GM10248 (cell line): ENCODE measurements around the gene ARF6.

Experiments
- CTCF ChIA-PET: fragments of 300-600 bp; sonication (Branson Sonifier 250); formaldehyde crosslinking; extraction: SDS; loops from one replicate; lab custom pipeline; 2021; ENCODE audit warnings: antibody characterized with exemption; lab: Yijun Ruan, JAX
- POLR2A ChIA-PET: fragments of 350-650 bp; sonication (Branson Sonifier 250); formaldehyde crosslinking; extraction: SDS; loops from one replicate; lab custom pipeline; 2020; ENCODE audit warnings: antibody characterized with exemption; lab: Yijun Ruan, JAX
- DNase-seq: peaks from one replicate; pipeline ENCODE4 v3.0.0; 2012; ENCODE audit errors: extremely low spot score
- TF ChIP-seq, protein P1 (sequence below): IDR thresholded peaks from 2 replicates; pipeline ENCODE4 v1.5.1; 2012; ENCODE audit warnings: mild to moderate bottlenecking, low read depth; ENCODE audit errors: extremely low read depth, missing control alignments, control extremely low read depth

The ARF6 gene

DNA sequence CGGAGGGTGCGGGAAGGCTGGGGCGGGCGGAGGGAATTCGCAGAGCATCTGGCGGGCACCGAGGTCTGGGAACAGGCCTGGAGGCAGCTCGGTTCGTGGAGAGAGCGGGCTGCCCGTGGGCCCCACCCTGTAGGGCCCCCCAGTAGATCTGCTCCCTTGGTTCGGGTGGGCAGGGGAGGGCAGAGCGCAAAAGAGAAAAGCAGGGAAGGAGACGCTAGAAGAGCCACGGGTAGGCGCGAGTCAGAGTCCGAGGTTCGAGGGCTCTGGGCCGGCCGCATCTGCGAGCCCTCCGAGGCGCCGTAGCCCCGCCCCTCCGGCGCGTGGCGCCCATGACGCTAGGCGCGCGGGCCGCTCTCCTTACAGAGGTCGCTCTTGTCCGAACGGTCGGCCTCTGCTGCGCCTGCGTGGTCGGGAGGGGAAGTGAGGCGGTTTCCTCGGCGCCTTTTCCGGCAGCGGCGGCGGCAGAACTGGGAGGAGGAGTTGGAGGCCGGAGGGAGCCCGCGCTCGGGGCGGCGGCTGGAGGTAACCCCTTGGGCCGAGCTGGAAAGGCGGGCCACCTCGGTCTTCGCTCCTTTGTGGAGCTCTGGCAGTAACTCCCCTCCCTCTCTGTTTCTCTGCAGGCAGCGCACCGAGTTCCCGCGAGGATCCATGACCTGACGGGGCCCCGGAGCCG, at the start of gene ARF6:
Gene ARF6, plus strand, starts transcription at position 447 of the 673 bp plus-strand sequence. CDS start 655 bp downstream, outside the sequence.
- CTCF ChIA-PET, result interaction anchor here (0.6 to 2.2 kb wide), 9 partner anchors 11 to 106 kb away, joined by 3 to 9 read pairs (median 4); no protein-coding TSS in a partner anchor

DNA sequence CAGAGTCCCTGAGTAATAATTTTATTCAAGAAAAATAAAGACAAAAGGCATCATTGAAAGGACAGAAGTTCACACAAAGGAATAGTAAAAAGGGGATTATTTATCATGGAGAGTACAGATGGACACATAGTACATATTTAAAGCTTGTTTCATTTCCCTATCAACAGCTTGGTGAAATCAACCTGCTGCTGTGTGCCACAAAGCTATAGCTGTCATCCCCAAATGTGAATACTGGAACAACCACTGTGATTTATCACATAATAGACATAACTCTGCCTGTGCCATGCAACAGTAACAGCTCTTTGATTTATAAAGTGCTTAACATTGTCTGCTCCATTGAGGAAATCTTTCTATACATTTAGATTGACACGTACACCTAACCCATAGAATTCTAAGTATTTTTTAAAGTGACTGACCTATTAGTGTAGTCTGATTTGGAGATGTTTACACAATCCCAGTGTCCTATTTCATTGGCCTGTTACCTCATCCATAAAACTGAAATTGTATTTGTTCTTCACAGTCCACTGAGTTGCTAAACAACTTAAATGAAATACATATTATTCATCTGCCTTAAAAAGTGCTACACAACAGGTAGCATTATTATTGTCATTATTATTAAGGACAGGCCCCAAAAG, 43.6 kb upstream of the ARF6 start:
- POLR2A ChIA-PET, result no interaction called here
- CTCF ChIA-PET, result interaction anchor here (1.0 to 8.8 kb wide), 3 partner anchors 16 to 68 kb away, joined by 3 to 226 read pairs (median 4); no protein-coding TSS in a partner anchor
- no peak for DNase-seq
- TF ChIP-seq, protein P1, sequence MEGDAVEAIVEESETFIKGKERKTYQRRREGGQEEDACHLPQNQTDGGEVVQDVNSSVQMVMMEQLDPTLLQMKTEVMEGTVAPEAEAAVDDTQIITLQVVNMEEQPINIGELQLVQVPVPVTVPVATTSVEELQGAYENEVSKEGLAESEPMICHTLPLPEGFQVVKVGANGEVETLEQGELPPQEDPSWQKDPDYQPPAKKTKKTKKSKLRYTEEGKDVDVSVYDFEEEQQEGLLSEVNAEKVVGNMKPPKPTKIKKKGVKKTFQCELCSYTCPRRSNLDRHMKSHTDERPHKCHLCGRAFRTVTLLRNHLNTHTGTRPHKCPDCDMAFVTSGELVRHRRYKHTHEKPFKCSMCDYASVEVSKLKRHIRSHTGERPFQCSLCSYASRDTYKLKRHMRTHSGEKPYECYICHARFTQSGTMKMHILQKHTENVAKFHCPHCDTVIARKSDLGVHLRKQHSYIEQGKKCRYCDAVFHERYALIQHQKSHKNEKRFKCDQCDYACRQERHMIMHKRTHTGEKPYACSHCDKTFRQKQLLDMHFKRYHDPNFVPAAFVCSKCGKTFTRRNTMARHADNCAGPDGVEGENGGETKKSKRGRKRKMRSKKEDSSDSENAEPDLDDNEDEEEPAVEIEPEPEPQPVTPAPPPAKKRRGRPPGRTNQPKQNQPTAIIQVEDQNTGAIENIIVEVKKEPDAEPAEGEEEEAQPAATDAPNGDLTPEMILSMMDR, result no peak

More for the DNA sequence above, at the start of gene ARF6:
- DNase-seq, result peak; percentile 97
- POLR2A ChIA-PET, result interaction anchor here (0.6 to 0.9 kb wide), 3 partner anchors 14 to 901 kb away, joined by 3 to 4 read pairs (median 3); no protein-coding TSS in a partner anchor
- TF ChIP-seq, protein P1, result peak; percentile 23

DNA sequence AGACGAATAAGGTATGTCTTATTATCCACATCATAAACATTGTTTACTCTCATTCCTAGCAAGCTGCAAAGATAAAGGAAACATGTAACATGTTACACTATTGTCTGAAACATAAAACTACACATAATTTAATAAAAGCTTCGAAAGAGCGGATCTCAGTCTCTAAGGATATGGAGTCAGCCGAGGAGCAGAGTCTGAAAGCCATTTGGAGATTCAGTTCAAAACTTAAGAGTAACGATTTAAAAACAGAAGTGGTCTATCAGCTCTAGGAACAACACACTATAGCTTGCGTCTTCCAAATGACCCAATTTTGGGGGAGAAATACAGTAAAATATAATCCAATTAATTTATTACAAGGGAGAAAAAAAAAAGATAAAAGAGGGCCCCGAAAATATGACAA, 41.1 kb upstream of the ARF6 start:
- POLR2A ChIA-PET, result interaction anchor here (1.8 kb wide), 1 partner anchor 11 kb away, joined by 13 read pairs; no protein-coding TSS in a partner anchor

DNA sequence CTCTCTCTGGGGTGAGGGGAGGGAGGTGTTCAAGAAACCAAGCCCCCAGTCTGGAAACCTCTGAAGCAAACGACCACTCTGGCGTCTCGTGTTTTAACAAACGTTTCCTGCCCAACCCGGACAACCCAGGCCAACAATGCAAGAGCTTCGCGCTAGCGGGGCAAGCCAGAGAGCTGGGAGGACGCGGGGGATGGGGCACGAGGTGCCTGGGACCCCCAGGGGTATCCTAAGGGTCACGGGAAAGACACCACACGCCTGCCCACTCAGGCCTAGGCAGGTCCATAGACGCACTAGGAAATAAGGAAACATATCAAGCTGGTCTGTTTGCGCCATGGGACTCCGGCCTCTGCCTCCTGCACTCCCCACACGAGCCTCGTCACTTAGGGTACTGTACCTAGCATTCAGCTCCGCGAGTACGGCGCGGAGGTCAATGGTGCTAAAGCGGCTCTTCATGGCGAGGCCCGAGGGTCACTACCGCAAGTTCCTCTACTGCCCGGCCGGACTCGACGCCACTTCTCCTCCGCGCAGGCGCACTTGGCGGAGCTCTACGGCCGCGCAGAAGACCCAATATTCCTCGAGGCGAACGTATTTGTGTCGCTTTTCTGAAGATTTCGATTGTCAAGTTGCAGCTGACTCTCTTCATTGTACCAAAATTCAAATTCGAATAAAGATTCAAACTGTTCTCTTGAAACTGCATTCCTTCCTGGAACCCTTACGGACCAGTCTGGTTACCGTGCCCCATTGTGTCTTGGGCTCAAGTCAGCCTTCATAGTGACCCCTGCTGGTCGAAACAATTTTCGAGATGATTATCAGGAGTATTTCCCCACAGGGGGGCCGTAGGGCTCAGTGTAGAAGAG, 40.4 kb upstream of the ARF6 start, which contains the start of gene NEMF:
Gene NEMF, minus strand, starts transcription at position 488 of the 857 bp plus-strand sequence. Its CDS starts 35 bp downstream, at position 453.
- ChIA-PET CTCF (interaction anchor here (0.7 to 8.8 kb wide), 46 partner anchors 10 to 680 kb away, joined by 3 to 226 read pairs (median 4); partner anchors contain the start of genes DNAAF2, KLHDC2, MAP4K5 and MGAT2), POLR2A (interaction anchor here (0.5 to 1.8 kb wide), 3 partner anchors 10 to 65 kb away, joined by 3 to 13 read pairs (median 4); no protein-coding TSS in a partner anchor)
- peak; percentile 81 for DNase-seq
- TF ChIP-seq, protein P1, result peak; percentile 78

More for the DNA sequence above, 41.1 kb upstream of the ARF6 start:
- CTCF ChIA-PET, result interaction anchor here (0.8 to 8.8 kb wide), 32 partner anchors 9 to 680 kb away, joined by 3 to 226 read pairs (median 5); partner anchors contain the start of genes DNAAF2, KLHDC2, MAP4K5 and MGAT2
- TF ChIP-seq, protein P1, result no peak
- DNase-seq, result no peak

DNA sequence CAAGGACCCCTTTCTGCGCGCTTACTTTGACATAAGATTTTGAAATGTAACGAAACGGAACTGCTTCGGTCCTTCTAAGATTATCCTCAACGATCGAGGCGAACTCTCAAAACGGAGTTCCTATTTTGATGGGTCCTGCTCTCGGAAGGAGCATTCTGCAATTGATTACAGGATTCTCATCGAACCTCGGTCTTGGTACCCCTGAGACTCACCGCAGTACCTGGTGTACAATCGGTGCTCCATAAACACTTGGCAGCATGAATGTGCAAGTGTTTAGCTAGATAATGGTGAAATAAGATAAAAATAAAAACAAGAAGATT, 39.8 kb upstream of the ARF6 start:
- TF ChIP-seq, protein P1, result peak; percentile 22
- no peak for DNase-seq
- ChIA-PET POLR2A (interaction anchor here (0.8 to 1.8 kb wide), 2 partner anchors 9 to 15 kb away, joined by 3 to 13 read pairs; no protein-coding TSS in a partner anchor), CTCF (interaction anchor here (0.7 to 8.8 kb wide), 29 partner anchors 8 to 491 kb away, joined by 3 to 226 read pairs (median 4); partner anchors contain the start of genes DNAAF2 and KLHDC2)
